ENCODE data around the gene EVI2A. TPM values are rescaled to one million over a fixed set of nuclear protein-coding genes. Genes with fewer than 3 reads are reported as not detected.

EVI2A gene
- total and polyA plus RNA-seq, 9 of the 15 experiments (the other 6 are each of a cell fraction or from before 2014, with no cell fraction given) = 0.06 to 0.37 (median 0.15) TPM; not detected in 3

DNA sequence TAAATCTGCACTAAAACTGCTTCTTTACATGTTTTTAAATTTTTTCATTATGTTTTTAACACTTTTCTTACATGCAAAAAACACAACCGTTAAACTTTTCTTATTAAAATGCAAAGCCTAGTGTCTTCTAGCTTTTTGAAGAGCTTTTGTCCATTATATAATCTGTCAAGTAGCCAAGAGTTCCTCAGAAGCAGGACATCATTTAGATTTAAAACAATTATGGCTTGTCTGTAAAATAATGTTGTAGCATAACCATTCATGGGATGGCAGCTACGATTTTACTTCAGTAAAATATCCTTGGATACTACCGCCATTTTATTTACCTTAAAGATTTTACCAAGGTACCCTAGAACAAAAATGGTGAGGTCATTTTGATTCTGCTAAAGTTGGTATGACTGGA lies 27.2 kb downstream of the EVI2A start:
- no peak overlapping the region for H3K27ac ChIP-seq (ENCODE audit: extremely low read depth, low read depth, low read length)
- no peaks in the 10 kb centered on the region for H3K27me3 ChIP-seq (ENCODE audit: control insufficient read depth in 2 of 2, insufficient read depth in 2 of 2, low read length in 2 of 2)
- ChIA-PET POLR2A (interaction anchor here (1.3 to 1.4 kb wide), 2 partner anchors 10 to 17 kb away, joined by 3 read pairs; no protein-coding TSS in a partner anchor), CTCF (ENCODE audit: low intra/inter-chr PET ratio) (no interaction called here)
- FAIRE-seq = no peak
- no peak overlapping the region for H3K4me3 ChIP-seq
- H3K36me3 ChIP-seq (ENCODE audit: control insufficient read depth, insufficient read depth, low read length) = peaks cover 11% of the 10 kb centered on the region
- no peaks in the 10 kb centered on the region for H3K9me1 ChIP-seq (ENCODE audit: control insufficient read depth, insufficient read depth, low read length)
- TF ChIP-seq ZNF444 (CRISPR knock-in tag; IDR thresholded peaks at IDR 0.05) (no peak), GABPB1 (CRISPR knock-in tag; IDR thresholded peaks at IDR 0.05) (no peak), ZNF165 (CRISPR knock-in tag; IDR thresholded peaks at IDR 0.05; ENCODE audit: borderline replicate concordance) (no peak), ZNF224 (CRISPR knock-in tag; IDR thresholded peaks at IDR 0.05) (no peak), HIVEP1 (CRISPR knock-in tag; IDR thresholded peaks at IDR 0.05) (no peak), ZEB2 (IDR thresholded peaks at IDR 0.05) (no peak)
- TF ChIP-seq, protein P1, sequence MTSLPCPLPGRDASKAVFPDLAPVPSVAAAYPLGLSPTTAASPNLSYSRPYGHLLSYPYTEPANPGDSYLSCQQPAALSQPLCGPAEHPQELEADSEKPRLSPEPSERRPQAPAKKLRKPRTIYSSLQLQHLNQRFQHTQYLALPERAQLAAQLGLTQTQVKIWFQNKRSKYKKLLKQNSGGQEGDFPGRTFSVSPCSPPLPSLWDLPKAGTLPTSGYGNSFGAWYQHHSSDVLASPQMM (CRISPR knock-in tag; IDR thresholded peaks at IDR 0.05) = no peak
- WGBS (ENCODE audit: insufficient coverage, low coverage, missing lambda C conversion rate) = 69% methylated on average over 3 of the region's 3 CpGs
- no peaks in the 10 kb centered on the region for H3K4me1 ChIP-seq (replicated peaks in 1 of 2; ENCODE audit: control insufficient read depth in 2 of 2, insufficient read depth in 2 of 2, low read length in 2 of 2)
- no peaks in the 10 kb centered on the region for H3K79me2 ChIP-seq (ENCODE audit: control insufficient read depth, insufficient read depth, low read length)
- H3K9ac ChIP-seq (ENCODE audit: insufficient read depth in 1 of 2, low read depth in 2 of 2, low read length in 2 of 2) = no peak overlapping the region
- H2AFZ ChIP-seq (ENCODE audit: low read depth, low read length) = no peak overlapping the region
- H3K9me3 ChIP-seq (replicated peaks; ENCODE audit: control insufficient read depth, insufficient read depth, low read depth, low read length) = no peaks in the 10 kb centered on the region
- no peaks in the 10 kb centered on the region for H4K20me1 ChIP-seq (replicated peaks; ENCODE audit: control insufficient read depth, insufficient read depth, low read length)
- intact Hi-C loops (cut with micrococcal nuclease) (no loop called here), in situ Hi-C loops (cut with MboI) (no loop called here)
- no peak for ATAC-seq
- no peak for DNase-seq (ENCODE audit: extremely low read depth in 1 of 4, low spot score in 3 of 4)
- H3K4me2 ChIP-seq (ENCODE audit: insufficient read depth, low read length) = no peak overlapping the region
- no TSS peak for BruUV-seq (replicated peaks)

DNA sequence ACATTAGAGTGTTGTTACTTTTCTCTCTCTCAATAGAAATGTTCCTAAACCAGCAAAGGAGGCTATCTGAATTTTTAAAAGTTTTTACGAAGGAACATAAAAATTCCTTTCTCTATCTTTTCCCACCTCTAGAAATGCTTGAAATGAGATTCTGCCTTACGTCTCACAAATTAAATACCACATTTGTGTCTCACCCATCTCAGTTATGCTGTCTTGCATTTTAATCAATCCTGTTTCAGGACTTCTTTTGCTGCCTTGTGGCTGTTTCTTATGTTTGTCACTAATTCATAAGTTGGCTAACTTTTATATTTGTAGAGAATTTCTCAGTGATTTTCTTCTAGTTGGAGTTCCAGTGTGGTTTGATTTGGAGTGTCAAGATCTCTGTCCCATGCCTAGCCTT lies 27.8 kb downstream of the EVI2A start:
- H3K4me2 ChIP-seq (ENCODE audit: insufficient read depth, low read length) = no peak overlapping the region
- H3K9me1 ChIP-seq (ENCODE audit: control insufficient read depth, insufficient read depth, low read length) = no peaks in the 10 kb centered on the region
- POLR2A ChIA-PET = no interaction called here
- FAIRE-seq (no peak), ATAC-seq (no peak), DNase-seq (ENCODE audit: extremely low read depth in 1 of 4, low spot score in 3 of 4) (no peak)
- TF ChIP-seq RFX5 (IDR thresholded peaks at IDR 0.05; ENCODE audit: low read depth, low read length) (no peak), MED1 (CRISPR knock-in tag; IDR thresholded peaks at IDR 0.05; ENCODE audit: borderline replicate concordance) (no peak)
- intact Hi-C loops (cut with micrococcal nuclease) = no loop called here
- no peaks in the 10 kb centered on the region for H3K9me3 ChIP-seq (replicated peaks; ENCODE audit: control insufficient read depth, insufficient read depth, low read depth, low read length)
- H4K20me1 ChIP-seq (replicated peaks; ENCODE audit: control insufficient read depth, insufficient read depth, low read length) = no peaks in the 10 kb centered on the region
- no peaks in the 10 kb centered on the region for H3K4me1 ChIP-seq (replicated peaks in 1 of 2; ENCODE audit: control insufficient read depth in 2 of 2, insufficient read depth in 2 of 2, low read length in 2 of 2)
- no peak overlapping the region for H3K4me3 ChIP-seq
- CTCF ChIA-PET (ENCODE audit: low intra/inter-chr PET ratio) = no interaction called here
- H3K27me3 ChIP-seq (ENCODE audit: control insufficient read depth in 2 of 2, insufficient read depth in 2 of 2, low read length in 2 of 2) = no peaks in the 10 kb centered on the region
- no peak overlapping the region for H3K9ac ChIP-seq (ENCODE audit: insufficient read depth in 1 of 2, low read depth in 2 of 2, low read length in 2 of 2)
- H2AFZ ChIP-seq (ENCODE audit: low read depth, low read length) = no peak overlapping the region
- in situ Hi-C loops (cut with MboI) = no loop called here
- BruUV-seq (replicated peaks) = no TSS peak
- H3K36me3 ChIP-seq (ENCODE audit: control insufficient read depth, insufficient read depth, low read length) = peaks cover 11% of the 10 kb centered on the region
- WGBS (ENCODE audit: insufficient coverage, low coverage, missing lambda C conversion rate) = 93% methylated on average over 2 of the region's 2 CpGs
- H3K27ac ChIP-seq (ENCODE audit: extremely low read depth, low read depth, low read length) = no peak overlapping the region
- no peaks in the 10 kb centered on the region for H3K79me2 ChIP-seq (ENCODE audit: control insufficient read depth, insufficient read depth, low read length)
